ENCODE measurements around the gene TARS1. TPM values are rescaled to one million over a fixed set of nuclear protein-coding genes. Genes with fewer than 3 reads are reported as not detected.

Gene TARS1
- total and polyA plus RNA-seq, 12 donors, result 45.3 to 388 (median 106) TPM

- intact Hi-C loops (cut with DNase I), result no loop called here
- 95 to 97% (median 96%) methylated on average over 4 of the region's 4 CpGs for WGBS, 4 donors
Observed at GRCh38 chr5:33501260-33501659, 60.5 kb downstream of the TARS1 start.

GRCh38 chr5:33501899-33502298 is 61.1 kb downstream of the TARS1 start:
- Histone ChIP-seq H3K36me3 (replicated peaks in 1 of 2) (no peaks in the 10 kb centered on the region), H3K4me1 (replicated peaks in 1 of 2) (no peaks in the 10 kb centered on the region), H3K27me3 (no peaks in the 10 kb centered on the region), H3K27ac (no peak overlapping the region), H3K9me3 (replicated peaks in 1 of 3) (no peaks in the 10 kb centered on the region), H3K4me3 (no peak overlapping the region)
- TF ChIP-seq CTCF (IDR thresholded peaks at IDR 0.05) (no peak), POLR2A (IDR thresholded peaks at IDR 0.05) (no peak)
- DNase-seq, result no peak
- WGBS, 4 donors, result 91 to 96% (median 93%) methylated on average over 5 to 27 of the region's 27 CpGs
- intact Hi-C loops (cut with DNase I), result no loop called here

More at GRCh38 chr5:33501260-33501659, 60.5 kb downstream of the TARS1 start:
- Histone ChIP-seq H3K4me1 (replicated peaks in 1 of 2) (no peaks in the 10 kb centered on the region), H3K27ac (no peak overlapping the region), H3K36me3 (replicated peaks in 1 of 2) (no peaks in the 10 kb centered on the region), H3K4me3 (no peak overlapping the region), H3K9me3 (replicated peaks in 1 of 3) (no peaks in the 10 kb centered on the region), H3K27me3 (no peaks in the 10 kb centered on the region)
- TF ChIP-seq CTCF (IDR thresholded peaks at IDR 0.05), result no peak
- TF ChIP-seq POLR2A (IDR thresholded peaks at IDR 0.05), result no peak
- no peak for DNase-seq

GRCh38 chr5:33504570-33504969 is 63.8 kb downstream of the TARS1 start:
- Histone ChIP-seq H3K27me3 (no peaks in the 10 kb centered on the region), H3K9me3 (replicated peaks in 1 of 3) (no peaks in the 10 kb centered on the region), H3K36me3 (replicated peaks in 1 of 2) (no peaks in the 10 kb centered on the region), H3K27ac (no peak overlapping the region), H3K4me1 (replicated peaks in 1 of 2) (no peaks in the 10 kb centered on the region), H3K4me3 (no peak overlapping the region)
- TF ChIP-seq POLR2A (IDR thresholded peaks at IDR 0.05), result no peak
- TF ChIP-seq CTCF (IDR thresholded peaks at IDR 0.05), result no peak
- DNase-seq, result no peak
- WGBS, 4 donors, result 73 to 90% (median 85%) methylated on average over 3 of the region's 3 CpGs
- intact Hi-C loops (cut with DNase I), result no loop called here

GRCh38 chr5:33507426-33507825 is 66.7 kb downstream of the TARS1 start:
- H3K36me3 ChIP-seq (replicated peaks in 1 of 2), result no peaks in the 10 kb centered on the region
- no peak overlapping the region for H3K4me3 ChIP-seq
- H3K27ac ChIP-seq, result no peak overlapping the region
- H3K27me3 ChIP-seq, result no peaks in the 10 kb centered on the region
- H3K4me1 ChIP-seq (replicated peaks in 1 of 2), result no peaks in the 10 kb centered on the region
- no peak for TF ChIP-seq CTCF (IDR thresholded peaks at IDR 0.05)
- no peak for TF ChIP-seq POLR2A (IDR thresholded peaks at IDR 0.05)
- 86 to 89% (median 87%) methylated on average over 4 of the region's 4 CpGs for WGBS, 4 donors
- intact Hi-C loops (cut with DNase I), result no loop called here
- no peaks in the 10 kb centered on the region for H3K9me3 ChIP-seq (replicated peaks in 1 of 3)
- no peak for DNase-seq

Measured in adrenal gland (tissue), 12 donors.